K562 (cell line): Measurements from ENCODE around the gene DLGAP1. TPM values are rescaled to one million over a fixed set of nuclear protein-coding genes. Genes with fewer than 3 reads are reported as not detected.
A peak's percentile ranks its signal among the peaks of the same experiment; 100 is the strongest.

ENCODE experiments used
- ATAC-seq: fragments of 200-7000 bp; cut with Tn5 transposase; 3 replicates; pipeline ENCODE4 v1.9.1; 2020; ENCODE audit warnings: moderate library complexity
- BruUV-seq: library from RNA; stranded (reverse); fragments of 400-500 nt; replicated peaks from 2 replicates; lab custom pipeline; 2021; lab: Mats Ljungman, UMichigan
- CTCF ChIA-PET: fragments of 300-600 bp; formaldehyde crosslinking; extraction: SDS; loops from one replicate; lab custom pipeline; 2021; ENCODE audit warnings: low intra/inter-chr PET ratio; lab: Yijun Ruan, JAX
- POLR2A ChIA-PET: fragments of 300-600, 350-650 bp; sonication (Branson Sonifier 250); formaldehyde crosslinking; extraction: SDS; loops from one replicate; lab custom pipeline; 2021; ENCODE audit warnings: antibody characterized with exemption, inconsistent platforms; lab: Yijun Ruan, JAX
- DNase-seq, 4 experiments: peaks; one replicate each; pipeline versions ENCODE4 v3.0.0 to v3.0.0-alpha.2; 2011 to 2018; ENCODE audit warnings: low spot score in 3 of 4, mixed read lengths in 3 of 4; ENCODE audit errors: extremely low read depth in 1 of 4
- FAIRE-seq: peaks from 2 replicates; lab custom pipeline; 2011; peaks lifted over from hg19 to GRCh38; lab: Jason Lieb, UNC
- H2AFZ ChIP-seq: 2 replicates; pipeline ENCODE4 v1.6.0; 2011; ENCODE audit warnings: low read depth, low read length, control low read depth, inconsistent platforms
- H3K27ac ChIP-seq: fragments of 200-600 bp; 3 replicates; pipeline ENCODE4 v1.8.0; 2011; ENCODE audit warnings: low read depth, mild to moderate bottlenecking, control low read depth, inconsistent platforms, low read length, moderate library complexity, mixed read lengths; ENCODE audit errors: extremely low read depth
- H3K27me3 ChIP-seq, 2 experiments: fragments of 300-600 bp in 1 of 2; 2 replicates in 1 of 2; 3 replicates in 1 of 2; pipeline versions ENCODE4 v1.6.0 to v1.8.0; 2011; ENCODE audit warnings: inconsistent platforms in 2 of 2, low read length in 2 of 2, mild to moderate bottlenecking in 1 of 2, mixed read lengths in 1 of 2, moderate library complexity in 1 of 2; ENCODE audit not compliant: control insufficient read depth in 2 of 2, insufficient read depth in 2 of 2
- H3K36me3 ChIP-seq: fragments of 300-600 bp; 3 replicates; pipeline ENCODE4 v1.8.0; 2011; ENCODE audit warnings: mild to moderate bottlenecking, low read length, inconsistent platforms; ENCODE audit not compliant: control insufficient read depth, insufficient read depth
- H3K4me1 ChIP-seq, 2 experiments: fragments of 200-600 bp in 1 of 2; replicated peaks in 1 of 2; 2 replicates in 1 of 2; 3 replicates in 1 of 2; pipeline versions ENCODE4 v1.5.1 to v1.8.0; 2011; ENCODE audit warnings: inconsistent platforms in 2 of 2, low read length in 2 of 2, mild to moderate bottlenecking in 1 of 2, mixed read lengths in 1 of 2, moderate library complexity in 1 of 2; ENCODE audit not compliant: control insufficient read depth in 2 of 2, insufficient read depth in 2 of 2
- H3K4me2 ChIP-seq: 2 replicates; pipeline ENCODE4 v1.6.1; 2011; ENCODE audit warnings: low read length, control low read depth, inconsistent platforms, mixed read lengths; ENCODE audit not compliant: insufficient read depth
- H3K4me3 ChIP-seq: fragments of 200-600 bp; sonication (generic), shearing (Covaris generic); 2 replicates; pipeline ENCODE4 v1.5.1; 2016; ENCODE audit warnings: control low read depth, inconsistent platforms
- H3K79me2 ChIP-seq: fragments of 200-600 bp; 3 replicates; pipeline ENCODE4 v1.8.0; 2011; ENCODE audit warnings: low read length, inconsistent platforms; ENCODE audit not compliant: control insufficient read depth, insufficient read depth
- H3K9ac ChIP-seq, 2 experiments: 2 replicates each; pipeline versions ENCODE4 v1.6.0 to v1.6.1; 2011; ENCODE audit warnings: low read depth in 2 of 2, low read length in 2 of 2, control low read depth in 1 of 2, inconsistent platforms in 1 of 2, mild to moderate bottlenecking in 1 of 2, mixed read lengths in 1 of 2; ENCODE audit not compliant: insufficient read depth in 1 of 2
- H3K9me1 ChIP-seq: one replicate; pipeline ENCODE4 v1.6.0; 2011; ENCODE audit warnings: inconsistent platforms, mild to moderate bottlenecking, low read length, moderate library complexity; ENCODE audit not compliant: control insufficient read depth, insufficient read depth
- H3K9me3 ChIP-seq: replicated peaks from 2 replicates; pipeline ENCODE4 v1.5.1; 2011; ENCODE audit warnings: low read depth, low read length, inconsistent platforms; ENCODE audit not compliant: control insufficient read depth, insufficient read depth
- H4K20me1 ChIP-seq: replicated peaks from 2 replicates; pipeline ENCODE4 v1.6.1; 2011; ENCODE audit warnings: low read length, inconsistent platforms, mixed read lengths; ENCODE audit not compliant: control insufficient read depth, insufficient read depth
- KAT8 ChIP-seq: fragments of 450-650 bp; IDR thresholded peaks from 2 replicates; pipeline ENCODE4 v1.6.1; 2016; ENCODE audit warnings: low read depth, mild to moderate bottlenecking
- PURB ChIP-seq: sonication (generic); formaldehyde crosslinking; IDR thresholded peaks from 2 replicates; pipeline ENCODE4 v1.9.0; 2021; ENCODE audit warnings: low read depth, mild to moderate bottlenecking, missing genetic modification reagents
- SREBF2 ChIP-seq: sonication (generic); formaldehyde crosslinking; IDR thresholded peaks from 2 replicates; pipeline ENCODE4 v1.4.0; 2020; ENCODE audit warnings: mild to moderate bottlenecking, missing genetic modification reagents
- ZNF318 ChIP-seq, 2 experiments: fragments of 450-650 bp; IDR thresholded peaks; 2 replicates each; pipeline ENCODE4 v1.6.1; 2016; ENCODE audit warnings: mild to moderate bottlenecking in 2 of 2, borderline replicate concordance in 1 of 2, low read depth in 1 of 2, moderate library complexity in 1 of 2
- ZNF511 ChIP-seq: sonication (generic); formaldehyde crosslinking; IDR thresholded peaks from 2 replicates; pipeline ENCODE4 v1.8.0; 2022; ENCODE audit warnings: mild to moderate bottlenecking, missing genetic modification reagents
- ZNF561 ChIP-seq: fragments of 450-650 bp; formaldehyde crosslinking; conservative IDR thresholded peaks from 2 replicates; pipeline ENCODE4 v1.4.0; 2020; ENCODE audit warnings: mild to moderate bottlenecking, moderate library complexity
- whole genome bisulfite sequencing: fragments of 100-300 bp; shearing (Covaris generic); methylation state at CpG from one replicate; pipeline ENCODE4 v1.1.6; 2016; ENCODE audit warnings: low coverage, mixed read lengths; ENCODE audit not compliant: insufficient coverage; ENCODE audit errors: missing lambda C conversion rate; 5-methylcytosine and 5-hydroxymethylcytosine counted together
- in situ Hi-C: fragments of 300-500 bp; cut with MboI; formaldehyde crosslinking; loops from 4 replicates; pipeline ENCODE4 v1.15.0; 2018; ENCODE audit warnings: inconsistent platforms, mixed read lengths
- intact Hi-C: fragments of 100-400 bp; cut with micrococcal nuclease; formaldehyde crosslinking; loops from 2 replicates; pipeline ENCODE4 v1.14.2; 2022
- polyA plus RNA-seq, 8 experiments: library from polyadenylated mRNA; depleted of rRNA in 4 of 8; stranded (reverse) in 5 of 8; unstranded in 3 of 8; fragments of >200 nt; fragmentation: Nextera tagmentation in 2 of 8; fragmentation: Illumina TruSeq in 1 of 8; extraction: Ambion mirVana in 2 of 8; extraction: Trizol in 1 of 8; gene quantifications; 2 replicates each; pipeline versions ENCODE4 v1.2.1 to v1.2.3, GENCODE V29; 2011 to 2014; ENCODE audit warnings: inconsistent platforms in 1 of 8, missing spikeins in 1 of 8
- total RNA-seq, 7 experiments: library from RNA; depleted of rRNA in 6 of 7; stranded (reverse); fragments of >200 nt in 6 of 7; fragmentation: Illumina TruSeq in 2 of 7; extraction: Trizol in 2 of 7; gene quantifications; 2 replicates each; pipeline versions ENCODE4 v1.2.1 to v1.2.3, GENCODE V29; 2011 to 2021; ENCODE audit warnings: low replicate concordance in 1 of 7

Gene DLGAP1
- total and polyA plus RNA-seq, 9 of the 15 experiments (the other 6 are each of a cell fraction or from before 2014, with no cell fraction given) = 0.04 to 0.22 (median 0.08) TPM

GRCh38 chr18:3830604-3831003 is 624.5 kb downstream of the DLGAP1 start:
- H4K20me1 ChIP-seq = no peaks in the 10 kb centered on the region
- TF ChIP-seq SREBF2 (CRISPR knock-in tag) (no peak), ZNF511 (no peak), PURB (CRISPR knock-in tag) (no peak), KAT8 (no peak)
- BruUV-seq = no TSS peak
- no peak overlapping the region for H3K4me3 ChIP-seq
- no peaks in the 10 kb centered on the region for H3K36me3 ChIP-seq
- no peak overlapping the region for H3K9ac ChIP-seq
- no peaks in the 10 kb centered on the region for H3K9me3 ChIP-seq
- H3K9me1 ChIP-seq = no peaks in the 10 kb centered on the region
- no peak for FAIRE-seq
- intact Hi-C loops (no loop called here), in situ Hi-C loops (no loop called here)
- H3K27ac ChIP-seq = no peak overlapping the region
- no peaks in the 10 kb centered on the region for H3K4me1 ChIP-seq
- CTCF ChIA-PET = no interaction called here
- POLR2A ChIA-PET = no interaction called here
- H2AFZ ChIP-seq = no peak overlapping the region
- no peaks in the 10 kb centered on the region for H3K27me3 ChIP-seq
- H3K4me2 ChIP-seq = no peak overlapping the region
- WGBS = 4% methylated on average over 1 of the region's 1 CpG
- ATAC-seq = no peak
- H3K79me2 ChIP-seq = no peaks in the 10 kb centered on the region
- no peak for DNase-seq

- DNase-seq = no peak
- Histone ChIP-seq H3K36me3 (no peaks in the 10 kb centered on the region), H3K27ac (no peak overlapping the region), H2AFZ (no peak overlapping the region), H3K9me1 (no peaks in the 10 kb centered on the region), H3K27me3 (no peaks in the 10 kb centered on the region), H4K20me1 (no peaks in the 10 kb centered on the region), H3K4me3 (no peak overlapping the region), H3K9ac (no peak overlapping the region), H3K4me2 (no peak overlapping the region), H3K4me1 (no peaks in the 10 kb centered on the region), H3K9me3 (no peaks in the 10 kb centered on the region), H3K79me2 (no peaks in the 10 kb centered on the region)
- POLR2A ChIA-PET = interaction anchor here (0.6 to 1.2 kb wide), 3 partner anchors 10 to 532 kb away, joined by 4 read pairs; no protein-coding TSS in a partner anchor
- intact Hi-C loops (no loop called here), in situ Hi-C loops (no loop called here)
- no peak for ATAC-seq
- FAIRE-seq = peak; percentile 19
- CTCF ChIA-PET = no interaction called here
- 0% methylated on average over 6 of the region's 6 CpGs for WGBS
- BruUV-seq = no TSS peak
- TF ChIP-seq ZNF561 (CRISPR knock-in tag) = no peak
- TF ChIP-seq ZNF318 (IDR thresholded peaks at IDR 0.05; ENCODE audit: borderline replicate concordance in 1 of 2, low read depth in 1 of 2) = no peak
These were observed 627.8 kb downstream of the DLGAP1 start for GRCh38 chr18:3827236-3827845.
